ENCODE measurements around the gene AARS2. TPM values are rescaled to one million over a fixed set of nuclear protein-coding genes. Genes with fewer than 3 reads are reported as not detected.

The AARS2 gene
- total and polyA plus RNA-seq, 10 of the 15 experiments (the other 5 are each of a cell fraction or from before 2014, with no cell fraction given) = 0.71 to 18.3 (median 12.7) TPM

GRCh38 chr6:44321210-44321609 lies 8.1 kb upstream of the AARS2 start:
- ATAC-seq (no peak), FAIRE-seq (no peak), DNase-seq (ENCODE audit: low read depth, low spot score) (no peak)
- Histone ChIP-seq H3K27me3 (replicated peaks in 1 of 2; ENCODE audit: control insufficient read depth in 2 of 2, insufficient read depth in 2 of 2, low read length in 1 of 2) (no peaks in the 10 kb centered on the region; a peak in 2 of 4 replicates), H2AFZ (ENCODE audit: control insufficient read depth, low read depth, low read length) (no peak overlapping the region), H3K27ac (ENCODE audit: control insufficient read depth, insufficient read depth) (no peak overlapping the region), H3K4me1 (ENCODE audit: control insufficient read depth, insufficient read depth, low read length) (no peaks in the 10 kb centered on the region), H3K79me2 (ENCODE audit: control insufficient read depth, insufficient read depth, low read length) (no peaks in the 10 kb centered on the region), H3K9me3 (replicated peaks; ENCODE audit: control insufficient read depth, insufficient read depth, low read length) (no peaks in the 10 kb centered on the region), H3K4me3 (no peak overlapping the region), H3K36me3 (ENCODE audit: control insufficient read depth in 2 of 2, insufficient read depth in 2 of 2, low read length in 1 of 2) (no peaks in the 10 kb centered on the region), H3K9ac (ENCODE audit: control insufficient read depth, insufficient read depth, low read length) (no peak overlapping the region), H3K4me2 (ENCODE audit: control insufficient read depth, insufficient read depth) (no peak overlapping the region), H4K20me1 (ENCODE audit: control insufficient read depth, insufficient read depth) (no peaks in the 10 kb centered on the region)
- RAD21 ChIA-PET (ENCODE audit: unreplicated experiment) = no interaction called here
- SMC1A ChIA-PET (ENCODE audit: uncharacterized antibody, unreplicated experiment) = interaction anchor here (1.1 kb wide), 1 partner anchor 18 kb away, joined by 3 read pairs; no protein-coding TSS in a partner anchor
- CTCF ChIA-PET = interaction anchor here (1.4 to 1.6 kb wide), 2 partner anchors 16 to 17 kb away, joined by 5 to 7 read pairs; no protein-coding TSS in a partner anchor
- intact Hi-C loops (cut with micrococcal nuclease; ENCODE audit: unreplicated experiment) (no loop called here), in situ Hi-C loops (cut with MboI) (no loop called here)
- POLR2A ChIA-PET = no interaction called here
- no TSS peak for BruUV-seq (replicated peaks)
- TF ChIP-seq ZNF217 (IDR thresholded peaks at IDR 0.05) = no peak
- no peak for TF ChIP-seq TAF1 (IDR thresholded peaks at IDR 0.05; ENCODE audit: borderline replicate concordance, low read depth, low read length)
- TF ChIP-seq E4F1 (IDR thresholded peaks at IDR 0.05; ENCODE audit: borderline replicate concordance, partially characterized antibody) = no peak
- TF ChIP-seq GABPA (IDR thresholded peaks at IDR 0.05; ENCODE audit: low read depth) = no peak
- no peak for TF ChIP-seq NKRF (conservative IDR thresholded peaks at IDR 0.05)
- no peak for TF ChIP-seq ZSCAN29 (IDR thresholded peaks at IDR 0.05)
- no peak for TF ChIP-seq IKZF2 (IDR thresholded peaks at IDR 0.05)
- TF ChIP-seq RCOR1 (conservative IDR thresholded peaks at IDR 0.05; ENCODE audit: low read depth, low read length) = no peak
- no peak for TF ChIP-seq GATAD2B (conservative IDR thresholded peaks at IDR 0.05; ENCODE audit: low read depth)
- TF ChIP-seq NFYB (IDR thresholded peaks at IDR 0.05; ENCODE audit: insufficient read depth, low read depth, low read length) = no peak
- no peak for TF ChIP-seq ZBED1 (IDR thresholded peaks at IDR 0.05; ENCODE audit: borderline replicate concordance)
- no peak for TF ChIP-seq CHD1 (IDR thresholded peaks at IDR 0.05; ENCODE audit: low read depth, low read length)
- TF ChIP-seq JUND (IDR thresholded peaks at IDR 0.05; ENCODE audit: low read depth, low read length) = no peak
- TF ChIP-seq NBN (IDR thresholded peaks at IDR 0.05) = no peak
- TF ChIP-seq KLF5 (IDR thresholded peaks at IDR 0.05; ENCODE audit: partially characterized antibody) = no peak
- TF ChIP-seq CTCF (IDR thresholded peaks at IDR 0.05 in 2 of 3, conservative IDR thresholded peaks at IDR 0.05 in 1 of 3; ENCODE audit: control insufficient read depth in 2 of 3, extremely low read depth in 1 of 3, insufficient read depth in 1 of 3, low read depth in 3 of 3, low read length in 3 of 3) = no peak
- 54% methylated on average over 3 of the region's 3 CpGs for WGBS (ENCODE audit: insufficient coverage, insufficient replicate concordance, low lambda C conversion rate, missing lambda C conversion rate)
